COR-L47 (cell line): Measurements from ENCODE around the gene CHMP1B.

Experiments used
- DNase-seq: peaks from one replicate; lab custom pipeline; 2025; lab: John Stamatoyannopoulos, UW

CHMP1B gene, protein sequence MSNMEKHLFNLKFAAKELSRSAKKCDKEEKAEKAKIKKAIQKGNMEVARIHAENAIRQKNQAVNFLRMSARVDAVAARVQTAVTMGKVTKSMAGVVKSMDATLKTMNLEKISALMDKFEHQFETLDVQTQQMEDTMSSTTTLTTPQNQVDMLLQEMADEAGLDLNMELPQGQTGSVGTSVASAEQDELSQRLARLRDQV

DNA sequence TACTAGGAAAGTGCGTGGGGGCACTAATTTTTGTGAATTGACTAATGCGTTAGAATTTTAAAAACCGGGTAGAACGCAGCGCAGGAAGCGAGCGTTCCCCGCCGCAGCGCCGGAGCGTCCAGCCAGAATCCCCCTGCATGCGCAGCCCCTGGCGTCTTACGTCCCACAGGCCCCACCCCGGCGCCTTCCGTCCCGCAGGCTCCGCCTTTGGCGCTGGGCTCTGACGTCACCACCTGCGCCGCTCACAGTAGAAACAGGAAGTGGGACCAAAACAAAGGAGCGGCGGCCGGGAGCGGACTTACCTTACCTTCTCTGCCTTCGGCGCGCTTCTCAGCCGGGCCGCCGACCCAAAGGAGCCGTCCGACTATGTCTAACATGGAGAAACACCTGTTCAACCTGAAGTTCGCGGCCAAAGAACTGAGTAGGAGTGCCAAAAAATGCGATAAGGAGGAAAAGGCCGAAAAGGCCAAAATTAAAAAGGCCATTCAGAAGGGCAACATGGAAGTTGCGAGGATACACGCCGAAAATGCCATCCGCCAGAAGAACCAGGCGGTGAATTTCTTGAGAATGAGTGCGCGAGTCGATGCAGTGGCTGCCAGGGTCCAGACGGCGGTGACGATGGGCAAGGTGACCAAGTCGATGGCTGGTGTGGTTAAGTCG is at the start of gene CHMP1B:
Gene CHMP1B, plus strand, starts transcription at position 268 of the 660 bp plus-strand sequence. Its CDS starts 99 bp downstream, at position 367.
- peak; percentile 97 for DNase-seq

DNA sequence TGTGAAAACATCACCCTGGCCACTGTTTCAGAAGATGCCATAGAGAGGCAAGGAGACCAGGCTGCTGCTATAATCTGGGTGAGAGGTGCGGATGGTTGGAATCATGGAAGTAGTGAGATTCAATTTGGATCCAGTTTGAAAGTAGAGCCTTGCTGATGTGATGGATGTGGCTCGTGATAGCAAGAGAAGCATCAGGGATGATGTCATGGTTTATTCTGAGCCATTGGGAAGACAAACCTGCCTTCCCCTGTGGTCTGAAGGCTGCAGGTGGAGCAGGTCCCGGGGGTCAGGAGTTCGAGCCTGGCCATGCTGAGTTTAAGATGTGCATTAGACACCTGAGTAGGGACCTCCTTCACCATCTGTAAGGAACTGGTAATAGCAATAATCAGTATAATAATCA is 49.6 kb upstream of the CHMP1B start:
- no peak for DNase-seq

DNA sequence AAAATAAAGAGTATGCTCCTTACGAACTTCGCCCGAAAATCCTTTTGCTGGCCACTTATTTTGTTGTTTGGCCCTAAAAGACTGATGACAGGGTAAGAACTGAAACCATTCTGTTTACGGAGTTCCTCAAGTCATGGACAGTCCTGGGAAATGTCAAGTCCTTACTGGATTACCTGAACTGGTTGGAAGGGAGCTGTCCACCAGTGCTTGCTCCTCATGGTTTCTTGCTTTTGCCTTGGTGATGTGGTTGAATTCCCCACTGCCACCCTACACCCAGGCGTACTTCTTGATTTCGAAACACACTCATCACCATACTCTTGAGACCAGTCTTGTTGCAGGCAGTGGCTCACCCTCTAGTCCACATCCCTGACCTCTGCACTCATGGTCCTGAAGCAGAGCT is 49.1 kb upstream of the CHMP1B start:
- DNase-seq = no peak

DNA sequence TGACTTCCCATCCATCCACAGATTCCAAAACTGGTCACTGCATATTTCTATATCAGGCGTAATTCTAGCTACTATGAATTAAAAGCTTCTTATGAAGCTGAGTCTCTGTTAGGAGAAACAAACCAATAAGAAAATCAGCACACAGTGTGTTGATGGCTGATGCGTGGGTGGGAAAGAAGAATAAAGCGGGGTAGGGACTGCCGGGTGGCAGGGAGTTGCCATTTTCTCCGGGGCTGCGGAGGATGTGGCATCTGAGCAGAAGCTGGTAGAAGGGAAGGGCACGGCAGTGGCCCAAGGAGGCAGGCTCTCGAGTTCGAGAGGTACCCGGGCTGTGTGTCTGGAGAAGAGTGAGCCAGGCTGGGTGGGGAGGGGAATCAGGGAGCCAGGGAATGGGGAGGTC is 48.6 kb upstream of the CHMP1B start:
- no peak for DNase-seq

DNA sequence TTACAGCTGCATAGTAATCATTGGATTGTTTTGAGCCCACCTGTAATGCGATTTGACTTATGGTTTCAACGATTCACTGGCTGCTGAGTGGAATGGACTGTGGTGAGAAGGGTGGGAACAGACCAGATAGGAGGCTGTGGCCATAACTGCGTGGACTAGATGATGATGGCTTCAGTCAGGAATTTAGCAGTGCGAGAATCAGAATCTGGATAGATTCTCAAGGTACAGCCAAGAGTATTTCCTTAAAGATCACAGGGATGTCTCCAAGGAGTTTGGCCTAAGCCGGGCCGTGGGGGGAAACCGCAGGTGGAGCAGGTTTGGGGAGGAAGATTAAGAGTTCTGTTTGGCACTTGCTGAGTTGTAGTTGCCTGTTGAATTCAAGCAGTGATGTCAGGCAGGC is 44.0 kb upstream of the CHMP1B start:
- DNase-seq = no peak

DNA sequence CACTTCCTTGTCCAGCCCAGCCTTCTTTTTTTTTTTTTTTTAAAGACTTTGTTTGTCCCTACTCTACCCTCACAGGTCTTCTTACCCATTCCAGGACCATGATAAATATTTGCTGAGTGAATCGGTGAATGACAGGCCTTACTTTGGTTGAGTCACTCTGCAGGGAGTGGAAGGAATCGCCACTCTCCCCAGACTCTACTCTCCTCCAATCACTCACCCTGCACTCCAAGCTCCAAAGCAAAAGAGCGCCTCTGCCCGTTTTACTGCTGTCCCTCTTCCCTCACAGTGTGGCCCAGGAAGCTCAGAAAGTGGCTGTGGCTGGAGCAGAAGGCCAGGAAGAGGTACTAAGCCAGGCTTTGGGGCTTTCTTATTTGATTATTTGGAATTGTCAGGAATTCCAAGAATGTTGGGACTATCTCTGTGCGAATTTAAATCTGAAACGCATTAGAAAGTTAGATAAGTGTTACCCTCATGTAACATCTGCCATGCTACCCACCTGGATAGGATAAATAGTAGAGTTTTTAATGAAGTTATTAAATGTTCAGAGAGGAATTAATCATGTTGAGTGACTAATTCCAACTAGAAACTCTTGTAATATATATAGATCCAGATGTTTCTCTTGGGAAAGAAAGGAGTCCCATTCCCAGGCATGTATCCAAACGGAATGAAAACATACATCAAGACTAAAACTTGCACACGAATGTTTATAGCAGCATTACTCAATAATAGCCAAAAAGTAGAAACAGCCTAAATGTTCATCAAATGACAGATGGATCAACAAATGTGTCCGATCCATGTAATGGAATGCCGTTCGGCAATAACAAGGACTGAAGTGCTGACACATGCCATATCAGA is 43.0 kb upstream of the CHMP1B start:
- no peak for DNase-seq

DNA sequence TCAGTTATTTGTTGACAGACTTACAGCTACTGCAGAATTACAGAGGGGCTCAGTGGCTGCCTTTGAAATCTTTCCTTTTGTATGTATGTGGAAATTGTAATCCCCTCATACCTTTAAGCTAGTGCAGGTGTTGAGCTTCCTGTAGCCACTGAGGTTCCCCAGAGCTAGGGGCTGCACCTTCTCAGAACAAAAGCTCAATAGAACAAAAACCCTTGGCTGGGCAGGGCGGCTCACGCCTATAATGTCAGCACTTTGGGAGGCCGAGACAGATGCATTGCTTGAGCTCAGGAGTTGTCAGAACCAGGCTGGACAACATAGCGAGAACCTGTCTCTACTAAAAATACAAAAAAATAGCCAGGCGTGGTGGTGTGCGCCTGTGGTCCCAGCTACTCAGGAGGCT is 41.3 kb upstream of the CHMP1B start:
- no peak for DNase-seq

DNA sequence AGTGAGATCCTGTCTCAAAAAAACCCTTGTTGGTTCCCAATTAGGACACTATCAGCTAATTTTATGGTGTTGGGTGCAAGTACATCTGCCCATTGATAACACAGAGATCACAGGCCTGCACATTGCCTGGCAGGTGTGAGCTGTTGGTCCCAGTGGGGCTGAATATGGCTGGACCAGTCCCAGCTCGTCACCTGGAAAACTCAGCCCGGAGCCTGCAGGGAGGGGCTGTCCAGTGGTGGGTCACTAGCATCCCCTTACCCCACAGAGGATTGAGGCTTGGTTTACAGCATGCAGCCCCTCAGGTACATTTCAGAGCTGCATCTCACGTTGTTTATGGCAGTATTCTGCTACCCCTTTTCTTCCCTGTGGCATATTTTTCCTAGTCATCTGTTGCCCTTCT is 40.8 kb upstream of the CHMP1B start:
- no peak for DNase-seq

DNA sequence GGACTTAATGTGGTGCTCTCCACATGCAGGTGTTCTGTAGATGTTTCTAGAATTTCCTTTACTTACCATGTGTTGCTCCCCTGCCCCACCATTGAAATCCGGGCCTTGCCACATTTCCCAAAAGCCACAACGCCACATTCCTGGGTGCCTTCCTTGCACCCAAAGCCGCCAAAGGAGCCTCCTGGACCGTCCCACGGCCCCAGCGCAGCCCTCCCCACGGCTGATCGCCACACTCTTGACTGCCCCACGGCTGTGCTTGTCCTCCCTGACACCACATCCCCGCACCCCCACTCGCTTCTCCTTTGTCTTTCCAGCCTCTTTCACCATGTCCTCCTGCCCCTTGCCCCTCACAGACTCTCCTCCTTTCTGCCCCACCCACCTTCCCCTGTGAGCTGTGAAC is 40.2 kb upstream of the CHMP1B start:
- no peak for DNase-seq

DNA sequence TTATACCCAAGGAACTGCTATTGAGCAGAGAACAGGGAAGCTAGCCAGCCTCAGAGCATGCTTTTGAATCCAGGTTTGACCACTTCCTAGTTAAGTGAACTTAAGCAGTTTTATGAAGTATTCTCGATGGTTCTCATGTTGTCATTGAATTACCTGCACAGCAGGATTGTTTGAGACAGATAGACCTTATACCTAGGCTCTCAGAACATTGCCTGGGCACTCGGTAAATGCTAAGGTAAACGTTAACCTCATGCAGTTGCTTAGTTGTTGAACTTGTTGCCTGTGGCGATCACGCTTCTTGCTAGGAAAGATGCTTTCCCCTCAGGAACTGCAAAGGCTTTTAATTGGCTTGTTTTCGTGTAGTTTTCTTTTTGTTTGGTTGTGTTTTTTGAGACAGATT is 34.0 kb upstream of the CHMP1B start:
- DNase-seq = no peak

DNA sequence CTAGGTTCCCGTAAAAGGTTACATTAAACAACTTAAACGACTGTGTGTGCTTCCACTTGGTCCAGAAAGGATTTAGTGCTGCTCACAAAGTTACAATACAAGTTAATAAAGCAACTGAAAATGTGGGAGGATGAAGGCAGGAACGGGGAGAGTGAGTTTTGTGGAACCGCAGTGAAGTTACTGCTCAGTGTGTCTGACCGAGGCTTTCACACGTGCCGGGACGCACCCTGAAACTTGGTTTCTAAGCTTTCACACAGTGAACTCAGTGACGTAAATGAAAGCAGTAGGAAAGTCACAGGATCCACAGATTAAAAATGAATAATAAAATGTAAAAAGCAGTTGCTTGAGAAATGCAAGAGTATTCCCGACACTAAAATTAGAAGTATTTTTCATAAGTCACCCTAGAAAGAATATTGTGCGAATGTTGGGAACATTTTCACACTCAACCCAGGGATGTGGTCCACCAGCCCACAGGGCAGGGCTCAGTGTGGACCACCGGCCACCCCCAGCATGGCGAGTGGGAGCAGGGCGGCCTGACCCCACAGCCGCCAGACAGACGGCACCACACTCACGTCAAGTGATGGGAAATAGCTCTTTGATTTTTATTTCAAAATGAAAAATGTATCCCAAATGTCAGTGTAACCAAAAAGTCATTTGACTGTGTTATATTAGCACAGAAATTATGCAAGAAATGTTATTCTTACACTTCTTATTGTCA is 32.6 kb upstream of the CHMP1B start:
- DNase-seq = no peak

DNA sequence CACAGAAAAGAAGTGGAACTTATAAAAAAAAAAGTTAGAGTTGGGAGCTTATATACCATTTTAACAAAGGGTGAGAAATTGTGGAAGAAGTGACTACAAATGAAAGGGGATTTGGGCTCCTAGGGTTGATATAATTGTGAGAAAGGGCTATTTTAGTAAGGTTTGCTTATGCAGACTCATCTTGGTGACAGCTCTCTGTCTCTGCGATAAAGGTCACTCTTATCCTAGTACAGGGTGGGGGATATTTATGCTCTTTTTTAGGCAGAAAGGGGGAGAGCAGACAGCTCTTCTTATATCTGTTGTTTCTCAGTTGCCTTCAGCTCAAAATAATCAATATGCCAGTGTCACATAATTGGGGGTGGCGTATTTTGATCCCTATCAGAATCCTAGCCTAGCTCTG is 31.3 kb upstream of the CHMP1B start:
- no peak for DNase-seq

DNA sequence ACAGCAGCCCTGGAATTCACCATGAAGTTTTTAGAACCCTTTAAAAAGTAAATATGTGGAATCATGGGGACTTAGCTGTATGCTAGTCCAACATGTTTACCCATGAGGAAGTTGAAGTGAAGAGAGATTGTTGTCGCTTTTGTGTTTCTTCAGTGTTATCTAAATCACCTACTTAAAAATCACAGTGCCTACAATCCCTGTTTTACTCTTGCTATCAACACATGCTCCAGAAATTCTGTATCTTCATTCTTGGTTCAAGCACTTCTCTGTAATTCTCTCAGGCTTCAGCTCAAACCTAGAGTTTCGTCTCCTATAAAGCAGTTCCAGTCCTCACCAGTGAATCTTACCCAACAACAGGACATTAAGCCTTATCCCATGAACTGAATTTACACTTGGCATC is 30.5 kb upstream of the CHMP1B start:
- DNase-seq = no peak

DNA sequence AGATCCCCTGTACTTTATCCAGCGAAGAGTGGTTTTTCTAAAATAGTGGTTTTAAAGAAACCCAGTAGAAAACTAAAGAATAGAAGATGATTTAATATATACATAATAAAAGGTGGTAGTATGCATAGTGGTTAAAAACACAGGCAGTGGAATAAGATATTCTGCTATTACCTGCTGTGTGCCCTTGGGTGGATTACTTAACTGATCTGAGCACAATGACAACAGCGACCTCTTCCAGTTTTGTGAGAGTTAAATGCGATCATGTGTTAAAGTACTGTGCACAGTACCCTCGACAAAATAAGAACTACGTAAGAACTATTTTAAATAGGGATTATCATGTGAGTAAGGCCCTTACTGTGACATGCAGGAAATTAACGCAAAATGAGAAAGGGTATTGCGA is 30.0 kb upstream of the CHMP1B start:
- DNase-seq = no peak

DNA sequence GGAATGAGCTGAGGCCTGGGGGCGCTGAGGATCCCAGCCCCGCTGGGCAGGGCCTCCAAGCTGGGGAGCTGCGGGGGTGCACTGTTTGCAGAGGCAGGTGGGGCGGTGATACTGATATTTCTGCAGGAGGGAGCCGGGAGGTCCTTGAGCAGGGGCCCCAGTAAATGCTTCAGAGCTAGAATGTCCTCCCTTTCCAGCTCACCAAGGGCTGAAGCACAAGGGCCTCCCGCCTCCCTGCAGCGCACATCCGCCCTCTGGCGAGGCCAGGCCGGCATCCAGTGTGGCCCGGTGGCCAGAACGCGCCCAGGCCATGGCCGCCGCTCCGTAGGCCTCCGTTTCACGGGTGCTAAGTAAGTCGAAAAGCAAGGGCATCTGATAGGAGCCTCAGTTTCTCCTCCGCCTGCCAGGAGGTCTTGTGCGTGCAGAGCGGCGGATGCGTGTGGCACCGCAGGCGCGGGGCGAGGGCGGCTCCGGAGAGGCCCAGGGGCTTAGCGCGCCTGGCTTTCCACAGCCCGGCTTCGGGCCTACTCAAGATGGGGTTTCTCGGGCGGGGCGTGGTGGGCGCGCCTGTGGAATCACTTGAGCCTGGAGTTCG is 29.5 kb upstream of the CHMP1B start:
- no peak for DNase-seq

DNA sequence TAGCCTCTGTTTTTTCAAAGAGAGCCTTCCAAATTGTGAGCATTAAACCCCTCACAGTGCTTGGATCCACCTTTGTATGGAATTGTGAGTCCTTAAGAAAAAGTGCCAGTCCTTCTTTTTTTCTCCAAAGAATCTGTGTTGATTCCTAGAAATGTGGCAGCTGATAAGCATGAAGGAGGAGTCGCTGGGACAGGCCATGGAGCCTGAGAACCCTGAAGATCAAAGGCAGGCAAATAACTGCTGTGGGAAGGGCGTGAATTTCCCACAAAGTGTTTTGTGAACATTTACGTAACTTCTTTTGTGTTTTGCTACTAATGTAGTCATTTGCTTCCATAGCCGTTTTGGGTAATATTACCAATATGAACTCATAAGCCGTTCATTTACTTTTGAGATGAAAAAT is 27.7 kb upstream of the CHMP1B start:
- DNase-seq = no peak

DNA sequence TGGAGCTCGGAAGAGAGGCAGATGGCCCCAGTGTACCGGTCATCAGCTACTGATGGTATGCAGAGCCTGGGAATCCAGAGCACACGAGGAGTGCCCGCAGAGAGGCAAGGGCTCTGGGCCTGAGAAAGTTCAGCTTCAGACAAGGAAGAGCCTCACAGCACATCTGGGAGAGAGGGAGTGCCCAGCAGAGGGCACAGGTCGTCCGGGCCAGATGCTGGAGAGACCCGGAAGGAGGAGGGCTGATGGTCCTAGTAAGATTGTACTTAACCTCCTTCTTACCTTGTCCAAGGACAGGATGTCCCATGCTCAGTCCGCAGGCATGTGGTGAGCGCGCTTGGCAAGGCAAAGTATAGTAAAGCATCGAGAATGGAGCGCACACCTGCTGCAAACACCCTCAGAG is 24.4 kb upstream of the CHMP1B start:
- DNase-seq = no peak

DNA sequence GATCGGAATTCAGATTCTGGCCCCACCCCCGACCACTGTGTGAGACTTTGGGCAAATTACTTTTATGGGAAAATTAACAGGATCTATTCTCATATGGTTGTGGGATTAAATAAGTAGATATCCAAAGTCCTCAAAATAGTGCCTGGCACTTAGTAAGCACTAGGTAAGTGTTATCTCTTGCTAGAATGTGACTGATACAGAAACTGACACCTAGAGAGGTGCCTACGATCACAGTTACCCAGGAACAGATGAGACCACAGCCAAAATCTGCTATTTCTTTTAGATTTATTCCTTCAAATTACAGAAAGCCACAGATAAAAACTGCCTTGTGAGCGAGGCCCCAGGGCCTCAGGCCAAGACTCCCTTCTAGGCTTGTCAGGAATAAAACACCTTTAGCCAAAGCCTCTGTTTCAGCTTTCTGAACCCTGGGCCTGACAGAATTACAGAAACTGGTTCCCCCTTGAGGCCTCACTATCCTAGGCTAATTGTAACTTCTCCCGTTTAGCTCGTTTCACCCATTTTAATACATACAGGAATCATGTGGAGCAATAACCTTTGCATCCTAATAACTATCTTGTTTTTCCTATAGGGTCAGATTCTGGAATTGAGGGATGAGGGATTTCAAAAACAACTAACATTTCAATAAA is 22.3 kb upstream of the CHMP1B start:
- DNase-seq = no peak

DNA sequence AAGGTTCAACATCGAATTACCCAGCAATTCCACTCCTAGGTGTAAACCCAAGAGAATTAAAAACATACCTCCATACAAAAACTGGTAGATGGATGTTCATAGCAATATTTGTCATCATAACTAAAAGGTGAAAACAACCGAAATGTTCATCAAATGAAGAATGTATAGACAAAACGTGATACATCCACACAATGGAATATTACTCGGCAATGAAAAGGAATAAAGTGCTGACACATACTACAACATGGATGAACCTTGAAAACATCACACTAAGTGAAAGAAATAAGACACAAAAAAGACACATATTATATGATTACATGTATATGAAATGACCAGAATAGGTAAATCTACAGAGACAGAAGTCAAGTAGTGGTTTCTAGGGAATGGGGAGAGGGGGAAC is 20.6 kb upstream of the CHMP1B start:
- no peak for DNase-seq

DNA sequence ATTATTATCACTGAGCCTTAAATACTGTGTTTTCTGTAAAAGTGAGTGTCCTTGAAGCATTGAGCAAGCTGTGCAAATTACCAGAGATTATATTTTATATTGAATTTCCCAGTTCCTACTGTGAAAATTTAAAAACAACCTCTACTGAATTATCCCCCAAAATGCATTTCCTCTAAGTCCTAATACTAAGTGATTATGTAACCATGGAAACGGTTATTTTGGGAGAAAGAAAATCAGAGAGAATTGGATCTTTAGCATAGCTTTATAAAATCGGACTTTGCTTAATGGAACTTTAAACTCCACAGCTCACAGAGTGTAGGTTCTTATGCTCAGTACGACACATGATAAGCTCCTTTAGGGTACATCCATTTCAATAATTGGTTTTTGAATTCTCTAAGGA is 19.3 kb upstream of the CHMP1B start:
- DNase-seq = no peak

DNA sequence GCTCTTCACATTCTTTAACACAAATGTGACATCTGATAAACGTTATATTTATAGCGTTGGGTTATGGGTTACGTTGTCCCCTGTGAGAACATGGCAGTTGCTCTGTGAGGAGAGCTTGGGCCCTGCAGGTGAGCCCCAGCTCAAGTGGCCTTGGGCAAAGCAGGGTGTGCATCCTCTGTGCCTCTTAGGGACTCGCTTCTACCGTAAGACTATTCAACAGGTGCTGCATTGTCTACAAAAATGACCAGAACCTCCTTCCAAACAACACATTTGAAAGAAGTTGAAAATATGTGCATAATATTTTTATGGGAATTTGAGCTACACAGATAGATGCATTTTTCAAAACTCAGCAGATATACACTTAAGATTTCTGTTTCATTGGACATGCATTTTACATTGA is 16.4 kb upstream of the CHMP1B start:
- no peak for DNase-seq

DNA sequence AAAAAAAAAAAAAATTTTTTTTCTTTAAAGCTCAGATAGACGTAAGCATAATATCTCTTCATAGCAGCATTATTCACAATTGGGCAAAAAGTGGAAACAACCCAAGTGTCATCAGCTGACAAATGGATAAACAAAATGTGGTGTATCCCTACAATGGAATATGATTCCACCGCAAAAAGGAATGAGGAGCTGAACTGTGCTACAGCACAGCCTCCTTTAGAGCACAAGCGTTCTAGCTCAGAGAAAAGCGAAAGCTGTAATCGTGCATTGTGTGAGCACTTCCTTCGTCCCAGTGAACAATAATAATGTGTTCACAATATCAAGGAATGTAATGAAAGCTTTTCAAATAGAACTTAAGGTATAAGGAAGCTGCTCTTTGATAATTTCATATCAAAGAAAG is 11.7 kb upstream of the CHMP1B start:
- DNase-seq = no peak
